NCI-H460 (cell line): ENCODE data around the gene BEST2. TPM values are rescaled to one million over a fixed set of nuclear protein-coding genes. Genes with fewer than 3 reads are reported as not detected.
"Not testable (repeated sequence)": the region's sequence is repeated elsewhere in the genome, so short reads cannot be mapped to it uniquely, and the experiment has no call there.

Experiments used
- DNase-seq: peaks from one replicate; pipeline ENCODE4 v3.0.0-alpha.2; 2016; ENCODE audit warnings: low read depth; ENCODE audit errors: extremely low read depth
- polyA plus RNA-seq: library from polyadenylated mRNA; depleted of rRNA; stranded (reverse); fragments of >200 nt; gene quantifications from 2 replicates; pipeline ENCODE4 v1.2.3, GENCODE V29; 2014; cell fraction: nucleus; rRNA removed
- total RNA-seq: library from RNA; depleted of rRNA; stranded (reverse); fragments of >200 nt; shearing (Covaris generic); gene quantifications from 2 replicates; pipeline ENCODE4 v1.2.3, GENCODE V29; 2014; rRNA removed

The BEST2 gene
- 0.22 TPM in 1 of 2 replicates, not detected in the other for total RNA-seq
- polyA plus RNA-seq = 0.07 and 1.8 TPM in 2 replicates

DNA sequence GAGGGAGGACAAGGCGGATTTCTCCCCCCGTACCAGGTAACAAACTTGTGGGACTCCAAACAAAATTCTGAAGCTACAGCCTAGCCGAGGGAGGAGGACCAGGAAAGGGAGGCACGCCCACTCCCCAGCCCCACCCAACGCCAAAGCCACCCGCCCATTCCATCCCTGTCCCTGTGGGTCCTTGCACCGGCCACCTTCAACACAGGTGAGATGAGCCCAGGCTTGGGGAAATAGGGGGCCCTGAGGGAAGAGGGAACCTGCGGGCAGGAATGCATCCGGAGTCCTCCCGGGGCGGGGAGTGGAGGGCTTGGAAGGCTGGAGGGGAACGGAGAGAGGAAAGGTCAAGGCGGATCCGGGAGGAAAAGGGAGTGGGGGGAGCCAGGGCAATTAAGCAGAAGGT lies at the start of gene BEST2:
TSS of gene BEST2 (plus strand) at position 157 of the 400 bp plus-strand sequence. CDS start 802 bp downstream, outside the sequence.
- no peak for DNase-seq

- no peak for DNase-seq
These were observed 48.5 kb upstream of the BEST2 start for GRCh38 chr19:12703046-12703445.

GRCh38 chr19:12705169-12705568 lies 46.4 kb upstream of the BEST2 start:
- DNase-seq = no peak

DNA sequence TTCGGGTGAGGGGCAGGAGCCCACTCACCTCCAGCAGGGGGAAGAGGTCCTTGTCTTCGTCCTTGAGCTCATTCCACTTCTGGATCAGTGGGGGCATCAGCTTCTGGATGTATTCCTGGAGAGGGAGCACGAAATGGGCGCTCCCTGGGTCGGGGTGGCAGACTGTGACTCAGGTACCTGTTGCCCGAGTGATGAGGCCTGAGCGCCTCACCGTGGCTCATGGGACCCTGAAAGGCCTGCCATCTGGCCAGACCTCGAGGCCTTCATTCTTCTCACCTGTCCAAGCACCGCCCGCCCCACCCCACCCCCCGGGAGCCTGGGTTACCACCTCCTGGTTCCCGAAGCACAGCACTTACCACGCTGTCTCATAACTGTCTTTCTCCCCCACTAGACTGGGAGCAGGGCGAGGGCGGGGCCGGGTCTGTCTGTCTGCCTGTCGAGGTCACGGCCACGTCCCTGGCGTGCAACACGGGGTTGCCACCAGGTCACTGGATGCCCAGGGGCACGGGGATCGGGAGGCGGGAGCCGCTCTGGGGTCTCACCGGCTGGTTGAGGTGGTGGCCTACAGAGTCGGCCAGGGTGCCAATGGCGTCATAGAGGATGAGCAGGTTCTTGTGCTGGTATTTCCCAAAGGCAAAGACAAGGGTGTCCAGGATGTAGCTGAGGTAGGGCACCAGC lies 45.8 kb upstream of the BEST2 start:
- DNase-seq = no peak

- no peak for DNase-seq
These were observed 45.3 kb upstream of the BEST2 start for GRCh38 chr19:12706332-12706718.

DNA sequence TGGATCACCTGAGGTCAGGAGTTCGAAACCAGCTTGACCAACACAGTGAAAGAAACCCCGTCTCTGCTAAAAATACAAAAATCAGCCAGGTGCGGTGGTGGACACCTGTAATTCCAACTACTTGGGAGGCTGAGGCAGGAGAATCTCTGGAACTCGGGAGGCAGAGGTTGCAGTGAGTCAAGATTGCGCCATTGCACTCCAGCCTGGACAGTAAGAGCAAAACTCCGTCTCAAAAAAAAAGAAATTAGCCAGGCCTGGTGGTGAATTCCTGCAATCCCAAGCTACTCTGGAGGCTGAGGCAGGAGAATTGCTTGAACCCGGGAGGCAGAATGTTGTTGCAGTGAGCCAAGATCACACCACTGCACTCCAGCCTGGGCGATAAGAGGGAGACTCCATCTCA lies 43.0 kb upstream of the BEST2 start:
- DNase-seq = no peak

- no peak for DNase-seq
These were observed 40.4 kb upstream of the BEST2 start for GRCh38 chr19:12711187-12711586.

- DNase-seq = not testable (repeated sequence)
These were observed 39.5 kb upstream of the BEST2 start for GRCh38 chr19:12712077-12712476.

DNA sequence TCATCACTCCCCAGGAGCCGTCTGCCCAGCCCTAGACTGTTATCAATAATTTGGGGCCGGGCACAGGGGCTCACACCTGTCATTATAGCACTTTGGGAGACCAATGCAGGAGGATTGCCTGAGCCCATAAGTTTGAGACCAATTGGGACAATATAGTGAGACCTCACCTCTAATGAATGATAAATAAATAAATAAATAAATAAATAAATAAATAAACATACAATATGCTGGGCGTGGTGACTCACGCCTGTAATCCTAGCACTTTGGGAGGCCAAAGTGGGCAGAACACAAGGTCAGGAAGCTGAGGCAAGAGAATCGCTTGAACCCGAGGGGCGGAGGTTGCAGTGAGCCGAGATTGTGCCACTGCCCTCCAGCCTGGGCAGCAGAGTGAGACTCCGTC lies 38.3 kb upstream of the BEST2 start:
- not testable (repeated sequence) for DNase-seq

- DNase-seq = no peak
These were observed 36.5 kb upstream of the BEST2 start for GRCh38 chr19:12715102-12715501.

DNA sequence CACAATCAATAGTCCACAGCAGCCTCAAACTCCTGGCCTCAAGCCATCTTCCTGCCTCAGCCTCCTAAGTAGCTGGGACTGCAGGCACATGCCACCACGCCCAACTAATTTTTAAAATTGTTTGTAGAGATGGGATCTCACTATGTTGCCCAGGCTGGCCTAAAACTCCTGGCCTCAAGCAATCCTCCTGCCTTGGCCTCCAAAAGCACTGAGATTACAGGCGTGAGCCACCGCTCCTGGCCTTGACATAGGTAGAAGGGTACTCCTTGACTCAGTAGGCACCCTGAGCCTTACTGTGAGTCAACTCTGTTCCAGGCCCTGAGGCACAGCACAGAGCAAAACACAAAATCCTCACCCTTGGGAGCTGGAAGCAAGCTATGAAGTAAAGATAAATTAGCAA lies 35.7 kb upstream of the BEST2 start:
- no peak for DNase-seq

DNA sequence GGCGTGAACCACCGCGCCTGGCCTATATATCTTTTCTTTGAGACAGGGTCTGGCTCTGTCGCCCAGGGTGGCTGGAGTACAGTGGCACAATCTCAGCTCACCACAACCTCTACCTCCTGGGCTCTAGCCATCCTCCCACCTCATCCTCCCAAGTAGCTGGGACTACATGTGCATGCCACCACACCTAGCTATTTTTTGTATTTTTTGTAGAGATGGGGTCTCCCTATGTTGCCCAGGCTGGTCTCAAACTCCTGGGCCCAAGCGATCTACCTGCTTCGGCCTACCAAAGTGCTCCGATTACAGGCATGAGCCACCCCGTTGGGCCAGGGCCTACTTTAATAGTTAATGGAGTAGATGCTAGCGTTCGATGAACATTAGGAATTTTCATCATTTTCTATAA lies 31.3 kb upstream of the BEST2 start:
- no peak for DNase-seq

GRCh38 chr19:12720851-12721655 lies 30.5 kb upstream of the BEST2 start:
- no peak for DNase-seq

GRCh38 chr19:12721656-12722565 lies 29.7 kb upstream of the BEST2 start:
- DNase-seq = no peak

DNA sequence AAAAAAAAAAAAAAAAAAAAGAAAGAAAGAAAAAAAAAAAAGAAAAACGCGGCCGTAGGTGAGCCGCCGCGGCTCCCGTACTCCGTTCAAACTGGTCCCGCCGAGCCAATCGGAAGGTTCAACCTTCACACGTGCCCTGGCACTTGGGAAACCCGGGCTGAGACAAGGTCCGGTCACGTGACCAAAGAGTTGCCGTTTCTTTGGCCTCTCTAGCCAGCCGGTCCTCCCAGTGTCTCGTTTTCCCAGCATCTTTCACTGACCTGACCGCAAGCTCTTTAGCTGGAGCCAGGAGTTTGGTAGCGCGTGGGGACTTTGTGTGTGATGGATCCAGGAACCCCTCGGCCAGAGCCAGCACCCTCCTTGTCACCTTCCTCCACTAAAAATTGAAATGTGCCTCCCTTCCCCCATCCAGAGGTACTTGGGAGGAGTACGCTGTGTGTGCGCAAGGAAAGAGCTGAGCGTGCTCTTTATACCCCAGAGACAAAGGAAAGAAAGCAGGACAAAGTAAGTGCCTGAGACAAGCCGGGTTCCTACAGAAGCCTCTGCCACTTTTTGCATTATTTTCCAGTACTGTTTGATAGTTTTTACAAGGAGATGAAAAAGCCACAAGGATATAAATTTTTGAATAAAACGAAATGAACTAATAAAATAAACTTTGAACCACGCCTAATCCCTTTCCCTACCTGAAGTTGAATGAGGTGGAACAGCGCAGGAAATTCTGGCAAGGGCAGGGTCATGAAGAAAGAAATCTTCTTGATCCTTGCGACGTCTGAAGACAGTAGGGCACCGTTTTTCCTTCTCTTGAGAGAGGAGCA lies 28.8 kb upstream of the BEST2 start:
- peak; percentile 97 for DNase-seq

GRCh38 chr19:12723381-12723640 lies 28.3 kb upstream of the BEST2 start:
- no peak for DNase-seq

GRCh38 chr19:12723641-12724426 lies 27.8 kb upstream of the BEST2 start, which contains the start of gene TNPO2:
TNPO2 (minus strand) TSS chr19:12723932; CDS start chr19:12720977, 2,955 bp downstream.
- DNase-seq = peak; percentile 38

DNA sequence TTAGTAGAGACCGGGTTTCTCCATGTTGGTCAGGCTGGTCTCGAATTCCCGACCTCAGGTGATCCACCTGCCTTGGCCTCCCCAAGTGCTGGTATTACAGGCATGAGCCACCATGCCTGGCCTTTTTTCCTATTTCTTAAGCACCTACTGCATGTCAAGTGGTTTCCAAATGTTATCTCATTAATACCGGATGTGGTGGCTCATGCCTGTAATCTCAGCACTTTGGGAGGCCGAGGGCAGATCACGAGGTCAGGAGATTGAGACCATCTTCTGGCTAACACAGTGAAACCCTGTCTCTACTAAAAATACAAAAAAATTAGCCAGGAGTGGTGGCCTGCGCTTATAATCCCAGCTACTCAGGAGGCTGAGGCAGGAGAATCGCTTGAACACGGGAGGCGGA lies 26.0 kb upstream of the BEST2 start:
- DNase-seq = not testable (repeated sequence)

DNA sequence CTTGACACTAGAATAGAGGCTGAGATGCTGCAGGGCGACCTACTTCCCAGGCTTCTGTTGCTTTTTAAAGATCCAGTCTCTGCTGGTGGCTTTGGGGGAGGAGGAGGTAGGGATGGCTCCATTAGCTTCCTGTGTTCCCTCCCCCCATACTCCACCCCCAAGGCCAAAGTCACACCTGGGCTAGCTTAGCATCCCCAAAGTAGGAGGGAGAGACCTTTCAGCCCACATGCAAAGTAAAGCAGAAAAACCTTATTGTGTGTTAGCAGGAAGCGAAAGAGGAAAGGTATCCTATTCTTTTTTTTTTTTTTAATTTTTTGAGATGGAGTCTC lies 24.6 kb upstream of the BEST2 start:
- no peak for DNase-seq
